Measurements from ENCODE around the gene RPSA.
A peak's percentile ranks its signal among the peaks of the same experiment; 100 is the strongest.

- TF ChIP-seq, protein P1, sequence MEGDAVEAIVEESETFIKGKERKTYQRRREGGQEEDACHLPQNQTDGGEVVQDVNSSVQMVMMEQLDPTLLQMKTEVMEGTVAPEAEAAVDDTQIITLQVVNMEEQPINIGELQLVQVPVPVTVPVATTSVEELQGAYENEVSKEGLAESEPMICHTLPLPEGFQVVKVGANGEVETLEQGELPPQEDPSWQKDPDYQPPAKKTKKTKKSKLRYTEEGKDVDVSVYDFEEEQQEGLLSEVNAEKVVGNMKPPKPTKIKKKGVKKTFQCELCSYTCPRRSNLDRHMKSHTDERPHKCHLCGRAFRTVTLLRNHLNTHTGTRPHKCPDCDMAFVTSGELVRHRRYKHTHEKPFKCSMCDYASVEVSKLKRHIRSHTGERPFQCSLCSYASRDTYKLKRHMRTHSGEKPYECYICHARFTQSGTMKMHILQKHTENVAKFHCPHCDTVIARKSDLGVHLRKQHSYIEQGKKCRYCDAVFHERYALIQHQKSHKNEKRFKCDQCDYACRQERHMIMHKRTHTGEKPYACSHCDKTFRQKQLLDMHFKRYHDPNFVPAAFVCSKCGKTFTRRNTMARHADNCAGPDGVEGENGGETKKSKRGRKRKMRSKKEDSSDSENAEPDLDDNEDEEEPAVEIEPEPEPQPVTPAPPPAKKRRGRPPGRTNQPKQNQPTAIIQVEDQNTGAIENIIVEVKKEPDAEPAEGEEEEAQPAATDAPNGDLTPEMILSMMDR (IDR thresholded peaks at IDR 0.05; ENCODE audit: low read depth, low read length, poor library complexity, severe bottlenecking): peak; percentile 86
- TF ChIP-seq EZH2phosphoT487 (IDR thresholded peaks at IDR 0.05; ENCODE audit: borderline replicate concordance, low read length): no peak
These were observed 28.4 kb upstream of the RPSA start for GRCh38 chr3:39378088-39378487.

Measured in DOHH2 (cell line).